Lower lobe of right lung (tissue), 2 donors: ENCODE measurements around the gene SHKBP1. TPM values are rescaled to one million over a fixed set of nuclear protein-coding genes. Genes with fewer than 3 reads are reported as not detected.

Source experiments
- ATAC-seq, 2 donors: fragments of 200-7000 bp; cut with Tn5 transposase; one replicate each; pipeline ENCODE4 v1.9.1; 2020 to 2022; ENCODE audit warnings: mild to moderate bottlenecking in 2 of 2, moderate library complexity in 2 of 2
- DNase-seq: peaks from one replicate; pipeline ENCODE4 v3.0.0-alpha.2; 2020
- H3K27ac ChIP-seq: fragments of 200-600 bp; one replicate; pipeline ENCODE4 v1.8.0; 2022
- H3K27me3 ChIP-seq: fragments of 200-600 bp; one replicate; pipeline ENCODE4 v1.8.0; 2022; ENCODE audit warnings: low read depth
- H3K36me3 ChIP-seq: fragments of 200-600 bp; one replicate; pipeline ENCODE4 v1.8.0; 2022; ENCODE audit warnings: mild to moderate bottlenecking
- H3K4me1 ChIP-seq: fragments of 200-600 bp; one replicate; pipeline ENCODE4 v1.8.0; 2022
- H3K4me3 ChIP-seq: fragments of 200-600 bp; one replicate; pipeline ENCODE4 v1.8.0; 2022; ENCODE audit warnings: mild to moderate bottlenecking
- H3K9me3 ChIP-seq: fragments of 200-600 bp; one replicate; pipeline ENCODE4 v1.8.0; 2022
- intact Hi-C: fragments of 100-400 bp; cut with DNase I; formaldehyde crosslinking; loops from one replicate; pipeline ENCODE4 v1.11.0; 2022
- total RNA-seq: library from RNA; stranded (reverse); fragmentation: NEBNext Ultra II Directional; extraction: Animal tissue kit (Norgen Biotek cat#: 25700); gene quantifications from one replicate; pipeline ENCODE4 v1.2.1, GENCODE V29; 2021
- TF ChIP-seq, protein P1 (sequence below): fragments of 200-600 bp; IDR thresholded peaks from one replicate; pipeline ENCODE4 v1.8.0; 2022; ENCODE audit warnings: antibody characterized with exemption, mild to moderate bottlenecking
- donor health status: DM: no; HTN: yes; CAD: no; lungs with severe emphysema.

Gene SHKBP1
- total RNA-seq, 1 donor from 2014 or later, result 91.2 TPM

DNA sequence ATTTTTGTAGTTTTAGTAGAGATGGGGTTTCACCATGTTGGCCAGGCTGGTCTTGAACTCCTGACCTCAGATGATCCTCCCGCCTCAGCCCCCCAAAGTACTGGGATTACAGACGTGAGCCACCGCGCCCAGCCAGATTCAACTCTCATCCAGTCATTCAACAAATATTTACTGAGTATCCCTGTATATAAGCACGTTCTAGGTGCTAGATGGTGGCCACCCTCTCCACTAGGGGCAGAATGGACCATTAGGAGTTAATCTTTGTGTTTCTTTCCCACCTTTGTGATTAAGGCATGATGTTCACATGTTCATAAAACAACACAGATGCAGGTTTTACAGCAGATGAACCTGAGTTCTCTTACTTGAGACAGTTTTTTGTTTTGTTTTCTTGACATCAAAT, 7.3 kb downstream of the SHKBP1 start:
- TF ChIP-seq, protein P1, sequence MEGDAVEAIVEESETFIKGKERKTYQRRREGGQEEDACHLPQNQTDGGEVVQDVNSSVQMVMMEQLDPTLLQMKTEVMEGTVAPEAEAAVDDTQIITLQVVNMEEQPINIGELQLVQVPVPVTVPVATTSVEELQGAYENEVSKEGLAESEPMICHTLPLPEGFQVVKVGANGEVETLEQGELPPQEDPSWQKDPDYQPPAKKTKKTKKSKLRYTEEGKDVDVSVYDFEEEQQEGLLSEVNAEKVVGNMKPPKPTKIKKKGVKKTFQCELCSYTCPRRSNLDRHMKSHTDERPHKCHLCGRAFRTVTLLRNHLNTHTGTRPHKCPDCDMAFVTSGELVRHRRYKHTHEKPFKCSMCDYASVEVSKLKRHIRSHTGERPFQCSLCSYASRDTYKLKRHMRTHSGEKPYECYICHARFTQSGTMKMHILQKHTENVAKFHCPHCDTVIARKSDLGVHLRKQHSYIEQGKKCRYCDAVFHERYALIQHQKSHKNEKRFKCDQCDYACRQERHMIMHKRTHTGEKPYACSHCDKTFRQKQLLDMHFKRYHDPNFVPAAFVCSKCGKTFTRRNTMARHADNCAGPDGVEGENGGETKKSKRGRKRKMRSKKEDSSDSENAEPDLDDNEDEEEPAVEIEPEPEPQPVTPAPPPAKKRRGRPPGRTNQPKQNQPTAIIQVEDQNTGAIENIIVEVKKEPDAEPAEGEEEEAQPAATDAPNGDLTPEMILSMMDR, result no peak
- H3K27me3 ChIP-seq, result no peaks in the 10 kb centered on the region
- intact Hi-C loops, result no loop called here
- no peaks in the 10 kb centered on the region for H3K9me3 ChIP-seq
- no peak overlapping the region for H3K27ac ChIP-seq
- DNase-seq, result no peak
- peaks cover 94% of the 10 kb centered on the region for H3K36me3 ChIP-seq
- H3K4me1 ChIP-seq, result no peaks in the 10 kb centered on the region
- no peak overlapping the region for H3K4me3 ChIP-seq
- ATAC-seq, result no peak

DNA sequence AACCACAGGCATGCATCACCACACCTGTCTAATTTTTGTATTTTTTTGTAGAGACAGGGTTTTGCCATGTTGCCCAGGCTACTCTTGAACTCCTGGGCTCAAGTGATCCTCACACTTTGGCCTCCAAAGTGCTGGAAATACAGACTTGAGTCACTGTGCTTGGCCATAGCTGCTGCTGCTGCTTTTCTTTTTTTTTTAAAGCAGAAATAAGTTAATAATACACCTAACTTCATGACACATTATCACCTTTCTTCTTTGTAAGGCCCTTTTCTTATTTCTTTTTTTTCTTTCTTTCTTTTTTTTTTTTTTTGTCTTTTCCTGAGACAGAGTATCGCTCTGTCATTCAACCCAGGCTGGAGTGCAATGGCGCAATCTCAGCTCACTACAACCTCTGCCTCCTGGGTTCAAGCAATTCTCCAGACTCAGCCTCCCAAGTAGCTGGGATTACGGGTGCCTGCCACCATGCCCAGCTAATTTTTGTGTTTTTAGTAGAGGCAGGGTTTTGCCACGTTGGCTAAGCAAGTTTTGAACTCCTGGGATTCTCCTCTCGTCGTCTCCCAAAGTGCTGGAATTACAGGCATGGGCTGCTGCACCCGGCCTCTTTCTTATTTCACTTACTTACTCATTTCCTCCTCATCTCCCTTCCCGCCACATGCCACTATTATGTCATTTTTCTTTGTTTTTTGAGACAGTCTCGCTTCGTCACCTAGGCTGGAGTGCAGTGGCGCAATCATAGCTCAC, 8.7 kb downstream of the SHKBP1 start:
- no peaks in the 10 kb centered on the region for H3K27me3 ChIP-seq
- ATAC-seq, result peak in 1 of 2 donors; percentile 48
- no peak overlapping the region for H3K4me3 ChIP-seq
- H3K4me1 ChIP-seq, result no peaks in the 10 kb centered on the region
- intact Hi-C loops, result no loop called here
- no peaks in the 10 kb centered on the region for H3K9me3 ChIP-seq
- no peak for DNase-seq
- TF ChIP-seq, protein P1, result no peak
- peaks cover 82% of the 10 kb centered on the region for H3K36me3 ChIP-seq
- no peak overlapping the region for H3K27ac ChIP-seq

DNA sequence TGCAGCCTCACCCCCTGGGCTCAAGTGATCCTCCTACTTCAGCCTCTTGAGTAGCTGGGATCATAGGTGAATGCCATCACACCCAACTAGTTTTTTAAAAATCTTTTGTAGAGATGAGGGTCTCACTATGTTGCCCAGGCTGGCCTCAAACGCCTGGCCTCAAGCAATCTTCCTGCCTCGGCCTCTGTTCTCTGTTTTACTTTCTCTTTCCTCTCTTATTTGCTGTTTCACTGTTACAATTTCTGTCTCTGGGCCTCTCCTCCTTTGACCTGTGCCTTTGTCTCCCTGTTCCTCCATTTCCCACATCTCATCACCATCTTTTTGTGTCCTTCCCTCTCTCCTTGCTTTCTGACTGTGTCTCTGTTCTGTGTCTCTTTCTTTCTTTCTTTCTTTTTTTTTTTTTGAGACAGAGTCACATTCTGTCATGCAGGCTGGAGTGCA, 9.3 kb downstream of the SHKBP1 start:
- peaks cover 82% of the 10 kb centered on the region for H3K36me3 ChIP-seq
- DNase-seq (no peak), ATAC-seq (no peak)
- H3K4me1 ChIP-seq, result no peaks in the 10 kb centered on the region
- H3K27me3 ChIP-seq, result no peaks in the 10 kb centered on the region
- no peaks in the 10 kb centered on the region for H3K9me3 ChIP-seq
- no peak overlapping the region for H3K4me3 ChIP-seq
- intact Hi-C loops, result no loop called here
- no peak overlapping the region for H3K27ac ChIP-seq
- TF ChIP-seq, protein P1, result no peak

DNA sequence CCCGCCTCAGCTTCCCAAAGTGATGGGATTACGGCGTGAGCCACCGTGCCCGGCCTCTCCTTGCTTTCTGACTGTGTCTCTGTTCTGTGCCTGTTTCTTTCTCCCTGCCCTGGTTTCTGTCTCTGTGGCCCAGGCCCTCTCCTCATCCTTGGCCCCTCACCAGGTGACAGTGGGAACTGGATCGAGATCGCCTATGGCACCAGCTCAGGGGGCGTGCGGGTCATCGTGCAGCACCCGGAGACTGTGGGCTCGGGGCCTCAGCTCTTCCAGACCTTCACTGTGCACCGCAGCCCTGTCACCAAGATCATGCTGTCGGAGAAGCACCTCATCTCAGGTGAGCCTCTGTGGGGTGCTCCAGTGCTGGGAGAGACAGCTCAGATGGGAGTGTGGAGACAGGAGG, 9.9 kb downstream of the SHKBP1 start:
- no peaks in the 10 kb centered on the region for H3K27me3 ChIP-seq
- no peaks in the 10 kb centered on the region for H3K9me3 ChIP-seq
- no peak overlapping the region for H3K4me3 ChIP-seq
- intact Hi-C loops, result no loop called here
- peaks cover 77% of the 10 kb centered on the region for H3K36me3 ChIP-seq
- ATAC-seq, result no peak
- no peaks in the 10 kb centered on the region for H3K4me1 ChIP-seq
- no peak for DNase-seq
- H3K27ac ChIP-seq, result no peak overlapping the region
- TF ChIP-seq, protein P1, result no peak

DNA sequence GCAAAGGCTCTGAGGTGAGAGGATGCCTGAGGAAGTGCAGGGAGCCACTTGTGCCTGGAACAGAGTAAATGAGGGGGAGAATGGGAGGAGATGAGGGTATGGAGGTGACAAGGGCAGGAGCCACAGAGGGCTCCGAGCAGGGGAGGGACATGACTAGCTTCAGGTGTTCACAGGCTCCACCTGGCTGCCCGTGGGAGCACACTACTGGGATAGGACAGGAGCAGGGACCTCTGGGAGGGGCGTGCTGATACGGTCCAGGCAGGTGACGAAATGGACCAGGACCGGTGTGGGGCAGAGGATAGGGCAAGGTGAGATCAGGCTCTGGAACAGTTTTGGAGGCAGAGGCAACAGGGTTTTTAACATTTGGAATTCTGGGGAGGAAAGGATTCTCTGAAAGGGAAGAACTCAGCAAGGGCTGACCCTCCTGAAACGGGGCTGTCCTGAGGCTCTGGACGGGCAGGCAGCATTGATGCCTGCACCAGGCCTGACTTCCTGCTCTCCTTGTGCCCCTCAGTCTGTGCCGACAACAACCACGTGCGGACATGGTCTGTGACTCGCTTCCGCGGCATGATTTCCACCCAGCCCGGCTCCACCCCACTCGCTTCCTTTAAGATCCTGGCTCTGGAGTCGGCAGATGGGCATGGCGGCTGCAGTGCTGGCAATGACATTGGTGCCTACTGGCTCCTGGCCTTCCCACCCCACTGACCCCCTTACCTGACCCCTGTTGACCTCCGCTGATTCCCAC, 11.6 kb downstream of the SHKBP1 start:
- Histone ChIP-seq H3K9me3 (no peaks in the 10 kb centered on the region), H3K27ac (no peak overlapping the region), H3K36me3 (peaks cover 60% of the 10 kb centered on the region), H3K27me3 (no peaks in the 10 kb centered on the region), H3K4me3 (no peak overlapping the region), H3K4me1 (no peaks in the 10 kb centered on the region)
- no peak for DNase-seq
- no peak for ATAC-seq
- TF ChIP-seq, protein P1, result no peak
- intact Hi-C loops, result no loop called here
